CD14-positive monocyte (primary cell): ENCODE data around the gene TRPM5. TPM values are rescaled to one million over a fixed set of nuclear protein-coding genes. Genes with fewer than 3 reads are reported as not detected.

Experiments used
- DNase-seq, 3 donors: peaks; one replicate each; pipeline ENCODE4 v3.0.0-alpha.2; 2011 to 2022
- H2AFZ ChIP-seq: 2 replicates; pipeline ENCODE4 v1.6.0; 2012; ENCODE audit warnings: mild to moderate bottlenecking, low read depth, low read length, inconsistent platforms; ENCODE audit not compliant: insufficient read depth, poor library complexity, severe bottlenecking
- H3K27ac ChIP-seq, 2 donors: 1 replicate in 1 of 2; 2 replicates in 1 of 2; pipeline ENCODE4 v1.5.1; 2012 to 2013; ENCODE audit warnings: low read length in 2 of 2, control low read depth in 1 of 2, inconsistent platforms in 1 of 2, low read depth in 1 of 2, mild to moderate bottlenecking in 1 of 2
- H3K27me3 ChIP-seq, 2 donors: one replicate each; pipeline versions ENCODE4 v1.6.0 to v1.6.1; 2011 to 2013; ENCODE audit warnings: low read length in 2 of 2; ENCODE audit not compliant: control insufficient read depth in 2 of 2, insufficient read depth in 2 of 2
- H3K36me3 ChIP-seq, 2 donors: replicated peaks in 1 of 2; 1 replicate in 1 of 2; 2 replicates in 1 of 2; pipeline versions ENCODE4 v1.5.1 to v1.6.1; 2012 to 2013; ENCODE audit warnings: low read length in 2 of 2, control low read depth in 1 of 2, inconsistent platforms in 1 of 2, mild to moderate bottlenecking in 1 of 2; ENCODE audit not compliant: insufficient read depth in 2 of 2, control insufficient read depth in 1 of 2
- H3K4me1 ChIP-seq, 2 donors: 1 replicate in 1 of 2; 2 replicates in 1 of 2; pipeline versions ENCODE4 v1.5.1 to v1.6.1; 2012 to 2013; ENCODE audit warnings: low read length in 2 of 2, control low read depth in 1 of 2, inconsistent platforms in 1 of 2, mild to moderate bottlenecking in 1 of 2, moderate library complexity in 1 of 2; ENCODE audit not compliant: insufficient read depth in 2 of 2, control insufficient read depth in 1 of 2
- H3K4me2 ChIP-seq: replicated peaks from 2 replicates; pipeline ENCODE3; 2012; ENCODE audit warnings: low read length, moderate library complexity, mild to moderate bottlenecking; ENCODE audit not compliant: poor library complexity, severe bottlenecking; ENCODE audit errors: extremely low read depth
- H3K4me3 ChIP-seq, 3 experiments: fragments of 200-600 bp in 1 of 3; sonication (generic) in 1 of 3; replicated peaks in 1 of 3; 1 replicate in 2 of 3; 2 replicates in 1 of 3; pipeline ENCODE4 v1.5.1; 2011 to 2013; ENCODE audit warnings: low read length in 3 of 3, mild to moderate bottlenecking in 3 of 3, control low read depth in 2 of 3, low read depth in 2 of 3, inconsistent platforms in 1 of 3, moderate library complexity in 1 of 3
- H3K79me2 ChIP-seq: 2 replicates; pipeline ENCODE4 v1.6.0; 2012; ENCODE audit warnings: mild to moderate bottlenecking, control low read depth, inconsistent platforms, low read length, moderate library complexity; ENCODE audit not compliant: insufficient read depth
- H3K9ac ChIP-seq: 2 replicates; pipeline ENCODE4 v1.6.0; 2017; ENCODE audit warnings: low read length, mild to moderate bottlenecking; ENCODE audit not compliant: insufficient read depth, poor library complexity, severe bottlenecking
- H3K9me3 ChIP-seq, 2 donors: replicated peaks in 1 of 2; 1 replicate in 1 of 2; 2 replicates in 1 of 2; pipeline versions ENCODE4 v1.5.1 to v1.6.1; 2012 to 2013; ENCODE audit warnings: low read length in 2 of 2, control low read depth in 1 of 2; ENCODE audit not compliant: control insufficient read depth in 1 of 2, insufficient read depth in 1 of 2
- H4K20me1 ChIP-seq: 2 replicates; pipeline ENCODE4 v1.6.0; 2012; ENCODE audit warnings: mild to moderate bottlenecking, low read length, control low read depth, moderate library complexity; ENCODE audit not compliant: insufficient read depth
- H3K27ac Mint-ChIP-seq, 7 donors: one replicate each; pipeline ENCODE4 v1.8.0; 2020; ENCODE audit warnings: mild to moderate bottlenecking in 7 of 7, mixed read lengths in 7 of 7, moderate library complexity in 6 of 7, inconsistent platforms in 2 of 7
- H3K27me3 Mint-ChIP-seq, 3 donors: one replicate each; pipeline ENCODE4 v1.8.0; 2021 to 2022; ENCODE audit warnings: low read depth in 3 of 3, mild to moderate bottlenecking in 3 of 3, mixed read lengths in 3 of 3, moderate library complexity in 3 of 3, inconsistent platforms in 1 of 3
- H3K36me3 Mint-ChIP-seq, 2 donors: one replicate each; pipeline ENCODE4 v1.8.0; 2020; ENCODE audit warnings: mixed read lengths in 2 of 2, inconsistent platforms in 1 of 2, mild to moderate bottlenecking in 1 of 2
- H3K4me1 Mint-ChIP-seq: one replicate; pipeline ENCODE4 v1.8.0; 2020; ENCODE audit warnings: mild to moderate bottlenecking, mixed read lengths
- H3K4me3 Mint-ChIP-seq, 2 donors: one replicate each; pipeline ENCODE4 v1.8.0; 2020; ENCODE audit warnings: mild to moderate bottlenecking in 2 of 2, mixed read lengths in 2 of 2, moderate library complexity in 1 of 2
- H3K9me3 Mint-ChIP-seq, 7 donors: one replicate each; pipeline ENCODE4 v1.8.0; 2020 to 2022; ENCODE audit warnings: mixed read lengths in 7 of 7, mild to moderate bottlenecking in 6 of 7, moderate library complexity in 6 of 7, inconsistent platforms in 2 of 7
- WGBS: methylation state at CpG from one replicate; pipeline ENCODE4 v1.1.5; 2013; ENCODE audit warnings: missing lambda C conversion rate; ENCODE audit not compliant: insufficient coverage; 5-methylcytosine and 5-hydroxymethylcytosine counted together
- intact Hi-C, 2 donors: fragments of 100-400 bp; cut with micrococcal nuclease; formaldehyde crosslinking; loops; one replicate each; pipeline versions ENCODE4 v1.15.0 to v1.15.1; 2023
- polyA plus RNA-seq, 3 donors: library from polyadenylated mRNA; depleted of rRNA in 1 of 3; unstranded in 2 of 3; stranded (reverse) in 1 of 3; fragments of 300-500 nt in 2 of 3; fragments of >200 nt in 1 of 3; fragmentation: Illumina TruSeq in 2 of 3; gene quantifications; 1 replicate in 2 of 3; 2 replicates in 1 of 3; pipeline ENCODE4 v1.2.3, GENCODE V29; 2012 to 2021
- TF ChIP-seq, protein P1 (sequence below): fragments of 200-600 bp; IDR thresholded peaks from one replicate; pipeline ENCODE4 v1.8.0; 2022; ENCODE audit warnings: antibody characterized with exemption, mild to moderate bottlenecking

The TRPM5 gene
- polyA plus RNA-seq, 3 donors, result 0.03 TPM; not detected in 2

GRCh38 chr11:2425506-2425905 is 18.8 kb downstream of the TRPM5 start:
- no peaks in the 10 kb centered on the region for H3K79me2 ChIP-seq
- no peaks in the 10 kb centered on the region for H3K27me3 ChIP-seq
- Mint-ChIP-seq H3K27ac (no peak overlapping the region), H3K4me3 (no peak overlapping the region), H3K36me3 (no peaks in the 10 kb centered on the region), H3K9me3 (peaks cover 0 to 3% (median 0%) of the 10 kb centered on the region in 7 donors), H3K4me1 (no peaks in the 10 kb centered on the region), H3K27me3 (peaks cover 0 to 15% (median 5%) of the 10 kb centered on the region in 3 donors)
- no peak overlapping the region for H3K4me2 ChIP-seq
- TF ChIP-seq, protein P1, sequence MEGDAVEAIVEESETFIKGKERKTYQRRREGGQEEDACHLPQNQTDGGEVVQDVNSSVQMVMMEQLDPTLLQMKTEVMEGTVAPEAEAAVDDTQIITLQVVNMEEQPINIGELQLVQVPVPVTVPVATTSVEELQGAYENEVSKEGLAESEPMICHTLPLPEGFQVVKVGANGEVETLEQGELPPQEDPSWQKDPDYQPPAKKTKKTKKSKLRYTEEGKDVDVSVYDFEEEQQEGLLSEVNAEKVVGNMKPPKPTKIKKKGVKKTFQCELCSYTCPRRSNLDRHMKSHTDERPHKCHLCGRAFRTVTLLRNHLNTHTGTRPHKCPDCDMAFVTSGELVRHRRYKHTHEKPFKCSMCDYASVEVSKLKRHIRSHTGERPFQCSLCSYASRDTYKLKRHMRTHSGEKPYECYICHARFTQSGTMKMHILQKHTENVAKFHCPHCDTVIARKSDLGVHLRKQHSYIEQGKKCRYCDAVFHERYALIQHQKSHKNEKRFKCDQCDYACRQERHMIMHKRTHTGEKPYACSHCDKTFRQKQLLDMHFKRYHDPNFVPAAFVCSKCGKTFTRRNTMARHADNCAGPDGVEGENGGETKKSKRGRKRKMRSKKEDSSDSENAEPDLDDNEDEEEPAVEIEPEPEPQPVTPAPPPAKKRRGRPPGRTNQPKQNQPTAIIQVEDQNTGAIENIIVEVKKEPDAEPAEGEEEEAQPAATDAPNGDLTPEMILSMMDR, result no peak
- no peak for DNase-seq
- no peak overlapping the region for H3K9ac ChIP-seq
- no peaks in the 10 kb centered on the region for H4K20me1 ChIP-seq
- H2AFZ ChIP-seq, result no peak overlapping the region
- no peak overlapping the region for H3K4me3 ChIP-seq
- H3K4me1 ChIP-seq, result peaks cover 1 to 2% of the 10 kb centered on the region in 2 donors
- H3K36me3 ChIP-seq, result no peaks in the 10 kb centered on the region
- no peaks in the 10 kb centered on the region for H3K9me3 ChIP-seq
- no peak overlapping the region for H3K27ac ChIP-seq
- intact Hi-C loops, result no loop called here
- WGBS, result 100% methylated on average over 2 of the region's 8 CpGs

GRCh38 chr11:2424811-2425495 is 19.4 kb downstream of the TRPM5 start:
- Histone ChIP-seq H4K20me1 (no peaks in the 10 kb centered on the region), H2AFZ (no peak overlapping the region), H3K9ac (no peak overlapping the region), H3K4me1 (peaks cover 4% of the 10 kb centered on the region in 2 donors), H3K4me2 (no peak overlapping the region), H3K27ac (no peak overlapping the region), H3K27me3 (no peaks in the 10 kb centered on the region), H3K4me3 (no peak overlapping the region), H3K36me3 (no peaks in the 10 kb centered on the region), H3K9me3 (no peaks in the 10 kb centered on the region), H3K79me2 (no peaks in the 10 kb centered on the region)
- Mint-ChIP-seq H3K27ac (no peak overlapping the region), H3K4me3 (no peak overlapping the region), H3K9me3 (peaks cover 0 to 3% (median 0%) of the 10 kb centered on the region in 7 donors), H3K4me1 (no peaks in the 10 kb centered on the region), H3K36me3 (no peaks in the 10 kb centered on the region), H3K27me3 (peaks cover 0 to 19% (median 5%) of the 10 kb centered on the region in 3 donors)
- DNase-seq, result no peak
- intact Hi-C loops, result no loop called here
- WGBS, result 78% methylated on average over 23 of the region's 28 CpGs
- TF ChIP-seq, protein P1, result no peak
